Keratinocyte (primary cell): Measurements from ENCODE around the gene YWHAH.

Source experiments
- EZH2 ChIP-seq: IDR thresholded peaks from one replicate; pipeline ENCODE4 v1.6.1; 2012; ENCODE audit warnings: inconsistent platforms, mild to moderate bottlenecking, low read length, moderate library complexity
- TF ChIP-seq, protein P1 (sequence below), 3 experiments: IDR thresholded peaks in 1 of 3; conservative IDR thresholded peaks in 1 of 3; optimal IDR thresholded peaks in 1 of 3; 2 replicates in 2 of 3; 3 replicates in 1 of 3; pipeline versions ENCODE3 to v1.5.1; 2011; ENCODE audit warnings: low read length in 3 of 3, mild to moderate bottlenecking in 3 of 3, moderate library complexity in 2 of 3, control low read depth in 1 of 3, inconsistent platforms in 1 of 3; ENCODE audit not compliant: insufficient read depth in 2 of 3; ENCODE audit errors: extremely low read depth in 1 of 3

DNA sequence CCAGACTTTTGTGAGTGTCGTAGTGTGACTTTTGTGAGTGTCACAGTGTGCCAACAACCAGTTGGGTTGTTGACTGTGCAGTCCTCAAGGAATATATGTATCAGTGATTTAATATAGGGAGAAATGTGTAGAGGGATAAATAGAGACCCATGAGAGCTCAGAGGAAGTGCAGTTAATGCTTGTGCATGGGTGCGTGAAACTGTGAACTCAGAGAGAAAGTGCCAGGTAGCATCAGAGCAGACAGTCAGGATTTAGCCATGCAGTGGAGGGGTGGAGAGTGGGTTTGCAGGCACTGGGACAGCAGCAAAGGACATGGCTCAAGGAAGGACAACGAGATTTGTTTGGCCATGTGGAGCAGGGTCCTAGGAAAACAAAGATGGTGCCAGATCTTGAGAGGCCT is 33.6 kb downstream of the YWHAH start:
- TF ChIP-seq, protein P1, sequence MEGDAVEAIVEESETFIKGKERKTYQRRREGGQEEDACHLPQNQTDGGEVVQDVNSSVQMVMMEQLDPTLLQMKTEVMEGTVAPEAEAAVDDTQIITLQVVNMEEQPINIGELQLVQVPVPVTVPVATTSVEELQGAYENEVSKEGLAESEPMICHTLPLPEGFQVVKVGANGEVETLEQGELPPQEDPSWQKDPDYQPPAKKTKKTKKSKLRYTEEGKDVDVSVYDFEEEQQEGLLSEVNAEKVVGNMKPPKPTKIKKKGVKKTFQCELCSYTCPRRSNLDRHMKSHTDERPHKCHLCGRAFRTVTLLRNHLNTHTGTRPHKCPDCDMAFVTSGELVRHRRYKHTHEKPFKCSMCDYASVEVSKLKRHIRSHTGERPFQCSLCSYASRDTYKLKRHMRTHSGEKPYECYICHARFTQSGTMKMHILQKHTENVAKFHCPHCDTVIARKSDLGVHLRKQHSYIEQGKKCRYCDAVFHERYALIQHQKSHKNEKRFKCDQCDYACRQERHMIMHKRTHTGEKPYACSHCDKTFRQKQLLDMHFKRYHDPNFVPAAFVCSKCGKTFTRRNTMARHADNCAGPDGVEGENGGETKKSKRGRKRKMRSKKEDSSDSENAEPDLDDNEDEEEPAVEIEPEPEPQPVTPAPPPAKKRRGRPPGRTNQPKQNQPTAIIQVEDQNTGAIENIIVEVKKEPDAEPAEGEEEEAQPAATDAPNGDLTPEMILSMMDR (optimal IDR thresholded peaks at IDR 0.05 in 1 of 3, IDR thresholded peaks at IDR 0.05 in 1 of 3, conservative IDR thresholded peaks at IDR 0.05 in 1 of 3; ENCODE audit: extremely low read depth in 1 of 3, insufficient read depth in 2 of 3, low read length in 3 of 3): no peak
- TF ChIP-seq EZH2: no peak
